ENCODE results near the gene CRABP2.

Gene CRABP2

DNA sequence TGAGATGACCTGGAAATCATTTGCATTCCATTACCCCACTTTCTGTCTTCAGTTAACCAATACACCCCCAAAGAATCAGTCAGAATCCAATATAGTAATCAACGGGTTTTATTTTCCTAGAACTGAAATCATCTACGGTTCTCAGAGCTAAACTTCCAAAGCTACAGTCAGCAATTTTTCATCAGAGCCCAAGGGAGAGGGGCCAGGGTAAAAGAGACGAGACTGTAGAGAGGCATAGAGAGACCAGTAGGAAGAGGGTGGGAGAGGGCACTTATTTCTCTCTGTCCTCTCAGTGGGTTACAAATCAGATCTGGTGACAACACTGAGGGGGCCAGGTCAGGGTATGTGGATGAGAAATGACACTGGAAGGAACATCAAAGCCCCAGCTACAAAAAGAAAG lies 36.6 kb upstream of the CRABP2 start:
- no peak overlapping the region for H3K4me3 ChIP-seq (ENCODE audit: low read depth, low read length)

DNA sequence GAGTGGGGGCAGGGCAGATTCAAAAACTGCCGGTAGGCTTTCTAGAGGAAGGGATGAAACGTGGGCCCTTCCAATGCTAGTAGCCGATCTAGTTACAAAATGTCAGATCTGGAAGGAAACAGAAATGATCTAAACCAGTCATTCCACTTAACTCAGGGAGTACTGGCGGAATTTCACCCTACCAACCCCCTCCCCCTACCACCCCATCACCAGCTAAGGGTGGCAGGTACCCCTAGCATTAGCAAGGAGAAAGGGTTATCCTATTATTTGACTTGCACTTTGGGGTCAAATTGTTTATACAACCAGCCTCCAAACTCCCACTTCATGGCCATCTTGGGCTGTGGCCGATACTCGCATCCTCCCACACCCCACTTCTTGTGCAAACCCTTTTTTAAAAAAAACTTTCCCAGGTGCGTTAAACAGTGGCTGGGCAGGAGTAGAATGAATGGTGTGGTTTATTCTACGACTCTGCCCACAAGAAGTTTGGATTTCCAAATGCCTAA lies 36.1 kb upstream of the CRABP2 start:
- H3K4me3 ChIP-seq (ENCODE audit: low read depth, low read length) = peak overlapping the region; percentile 20

- peak within 1 kb of the TSS; percentile 76 for H3K4me3 ChIP-seq (ENCODE audit: low read depth, low read length)
Observed at GRCh38 chr1:156740741-156741480, 35.5 kb upstream of the CRABP2 start, which contains the start of gene MRPL24. MRPL24 (minus strand) TSS chr1:156741088; CDS start chr1:156738704, 2,384 bp downstream.

- peak overlapping the region; percentile 76 for H3K4me3 ChIP-seq (ENCODE audit: low read depth, low read length)
Observed at GRCh38 chr1:156740237-156740740, 34.9 kb upstream of the CRABP2 start.

GRCh38 chr1:156738916-156739315 lies 33.5 kb upstream of the CRABP2 start:
- H3K4me3 ChIP-seq (ENCODE audit: low read depth, low read length) = no peak overlapping the region

- H3K4me3 ChIP-seq (ENCODE audit: low read depth, low read length) = no peak overlapping the region
Observed at GRCh38 chr1:156738407-156738806, 33.0 kb upstream of the CRABP2 start.

DNA sequence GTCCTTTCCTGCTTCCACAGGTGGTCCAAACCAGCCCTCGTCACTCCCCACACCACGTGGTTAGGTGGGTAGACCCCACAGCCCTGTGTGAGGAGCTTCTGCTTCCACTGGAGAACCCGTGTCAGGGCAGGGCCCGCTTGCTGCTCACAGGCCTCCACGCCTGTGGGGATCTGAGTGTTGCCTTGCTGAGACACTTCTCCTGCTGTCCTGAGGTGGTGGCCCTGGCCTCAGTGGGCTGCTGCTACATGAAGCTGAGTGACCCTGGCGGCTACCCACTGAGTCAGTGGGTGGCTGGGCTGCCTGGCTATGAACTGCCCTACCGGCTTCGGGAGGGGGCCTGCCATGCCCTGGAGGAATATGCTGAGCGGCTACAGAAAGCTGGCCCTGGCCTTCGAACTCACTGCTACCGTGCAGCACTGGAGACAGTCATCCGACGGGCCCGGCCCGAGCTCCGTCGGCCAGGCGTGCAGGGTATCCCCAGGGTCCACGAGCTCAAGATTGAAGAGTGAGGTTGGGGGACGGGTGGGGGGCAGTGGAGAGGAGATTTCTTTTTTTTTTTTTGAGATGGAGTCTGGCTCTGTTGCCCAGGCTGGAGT lies 28.7 kb upstream of the CRABP2 start:
- H3K4me3 ChIP-seq (ENCODE audit: low read depth, low read length) = no peak overlapping the region

DNA sequence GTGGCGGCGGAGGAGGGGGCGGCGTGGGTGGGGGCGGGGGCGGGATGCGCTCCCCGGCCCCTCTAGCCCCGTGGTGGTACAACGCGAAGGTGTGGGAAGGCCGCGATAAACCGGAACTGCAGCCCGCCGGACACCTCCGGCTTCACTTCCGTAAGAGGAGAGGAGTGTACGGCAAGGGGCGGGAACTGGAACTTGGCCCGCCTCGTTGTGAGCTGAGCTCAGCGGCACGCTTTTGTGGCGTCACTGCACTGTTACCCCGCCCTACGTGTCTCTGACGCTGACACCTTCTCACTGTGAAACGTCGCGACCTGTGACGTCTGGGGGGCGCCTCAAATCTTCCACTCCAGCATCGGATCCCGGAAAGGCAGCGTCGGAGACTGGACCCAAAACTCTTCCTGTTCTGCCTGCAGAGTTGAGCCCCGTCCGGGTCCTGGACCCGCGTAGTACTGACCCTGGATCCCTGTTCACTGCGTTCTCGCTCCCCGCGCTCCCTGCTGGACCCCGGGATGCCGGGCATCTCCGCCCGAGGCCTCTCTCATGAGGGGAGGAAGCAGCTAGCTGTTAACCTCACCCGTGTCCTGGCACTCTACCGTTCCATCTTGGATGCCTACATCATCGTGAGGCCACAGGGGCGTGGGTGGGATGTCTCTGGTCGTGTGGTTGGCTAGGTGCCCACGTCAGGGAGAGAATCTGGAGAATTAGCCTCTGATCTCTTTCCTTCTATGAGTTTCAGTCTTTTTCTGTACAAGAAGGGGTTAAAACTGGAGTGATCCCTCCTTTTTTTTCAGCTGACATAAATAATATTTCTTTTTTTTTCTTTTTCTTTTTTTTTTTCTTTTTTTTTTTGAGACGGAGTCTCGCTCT lies 23.4 kb upstream of the CRABP2 start, which contains the start of gene ISG20L2:
TSS of gene ISG20L2 (minus strand) at position 168 of the 864 bp plus-strand sequence. CDS start 1,114 bp downstream, outside the sequence.
- H3K4me3 ChIP-seq (ENCODE audit: low read depth, low read length) = peak within 1 kb of the TSS; percentile 100

DNA sequence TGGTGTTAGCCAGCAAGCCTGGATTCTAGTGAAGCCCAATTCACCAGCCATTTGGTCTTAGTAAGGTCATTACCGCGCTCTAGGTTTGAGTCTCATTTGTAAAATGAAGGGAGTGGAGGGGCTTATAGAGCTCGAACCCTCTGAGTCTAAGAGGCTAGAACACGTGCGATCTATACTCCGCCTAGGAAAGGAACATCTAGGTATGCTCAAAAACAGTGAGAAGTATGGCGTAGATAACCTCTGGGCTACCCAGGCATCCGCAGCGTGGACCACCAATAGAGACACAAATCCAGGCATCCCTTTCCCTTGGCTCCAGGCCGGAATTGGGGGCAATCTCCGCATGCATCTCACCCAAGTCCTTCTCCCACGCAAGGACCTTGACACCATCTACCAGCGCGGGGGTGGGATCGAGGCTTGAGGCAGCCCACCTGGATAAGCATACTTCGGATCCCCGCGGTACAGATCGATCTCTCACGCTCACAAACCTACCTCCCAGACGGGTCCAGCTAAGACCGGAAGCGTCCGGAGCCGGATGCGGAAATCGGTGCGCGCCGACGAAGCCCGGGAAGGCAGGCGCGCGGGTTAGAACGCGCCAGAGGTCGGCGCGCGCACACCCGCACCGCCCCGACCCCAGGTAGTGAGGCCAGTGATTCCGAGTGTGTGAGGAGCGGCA lies 22.7 kb upstream of the CRABP2 start, which contains the start of gene METTL25B:
TSS of gene METTL25B (plus strand) at position 544 of the 673 bp plus-strand sequence. CDS start 636 bp downstream, outside the sequence.
- H3K4me3 ChIP-seq (ENCODE audit: low read depth, low read length) = peak within 1 kb of the TSS; percentile 100

GRCh38 chr1:156727492-156727891 lies 22.1 kb upstream of the CRABP2 start:
- H3K4me3 ChIP-seq (ENCODE audit: low read depth, low read length) = peak overlapping the region; percentile 100

GRCh38 chr1:156726549-156727226 lies 21.3 kb upstream of the CRABP2 start:
- peak overlapping the region; percentile 2 for H3K4me3 ChIP-seq (ENCODE audit: low read depth, low read length)

GRCh38 chr1:156725683-156726280 lies 20.4 kb upstream of the CRABP2 start:
- H3K4me3 ChIP-seq (ENCODE audit: low read depth, low read length) = no peak overlapping the region

- H3K4me3 ChIP-seq (ENCODE audit: low read depth, low read length) = no peak overlapping the region
Observed at GRCh38 chr1:156721535-156721934, 16.2 kb upstream of the CRABP2 start.

- H3K4me3 ChIP-seq (ENCODE audit: low read depth, low read length) = no peak overlapping the region
Observed at GRCh38 chr1:156721131-156721530, 15.7 kb upstream of the CRABP2 start.

DNA sequence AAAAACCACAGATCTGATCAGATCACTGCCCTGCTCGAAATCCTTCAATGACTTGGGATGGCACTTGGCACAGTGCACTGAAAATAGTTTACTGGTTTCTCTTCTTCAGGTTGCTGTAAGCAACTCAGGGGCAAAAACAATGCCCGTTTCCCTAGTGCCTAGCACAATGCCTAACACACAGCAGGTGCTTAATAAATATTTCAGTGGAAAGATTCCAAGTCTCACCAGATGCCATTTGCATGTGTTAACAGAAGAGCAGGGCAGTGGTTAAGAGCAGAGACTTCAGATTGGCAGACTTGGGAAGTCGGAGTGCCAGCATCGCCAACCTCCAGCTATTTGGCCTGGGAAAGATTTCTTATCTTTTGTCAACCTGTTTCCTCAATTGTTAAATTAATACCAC lies 12.0 kb upstream of the CRABP2 start:
- no peak overlapping the region for H3K4me3 ChIP-seq (ENCODE audit: low read depth, low read length)

DNA sequence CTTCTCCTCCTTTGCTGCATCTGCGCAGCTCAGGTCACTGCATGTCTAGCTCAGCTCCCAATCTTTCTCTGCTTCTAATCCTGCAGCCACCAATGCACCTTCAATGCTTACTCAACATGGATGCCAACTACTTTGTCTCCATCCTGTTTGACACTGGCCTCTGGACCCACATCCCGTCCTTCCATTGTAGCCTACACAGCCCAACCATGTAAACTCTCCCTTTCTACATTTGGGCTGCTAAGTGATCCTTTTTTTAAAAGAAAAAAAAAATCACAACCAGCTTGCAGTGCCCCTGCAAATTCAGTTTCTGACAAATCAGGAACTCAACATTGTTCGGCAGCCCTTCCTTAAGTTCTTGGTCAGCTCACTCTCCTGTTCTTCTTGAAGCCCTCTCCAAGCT lies 9.4 kb upstream of the CRABP2 start:
- no peak overlapping the region for H3K4me3 ChIP-seq (ENCODE audit: low read depth, low read length)

GRCh38 chr1:156712626-156713025 lies 7.2 kb upstream of the CRABP2 start:
- no peak overlapping the region for H3K4me3 ChIP-seq (ENCODE audit: low read depth, low read length)

DNA sequence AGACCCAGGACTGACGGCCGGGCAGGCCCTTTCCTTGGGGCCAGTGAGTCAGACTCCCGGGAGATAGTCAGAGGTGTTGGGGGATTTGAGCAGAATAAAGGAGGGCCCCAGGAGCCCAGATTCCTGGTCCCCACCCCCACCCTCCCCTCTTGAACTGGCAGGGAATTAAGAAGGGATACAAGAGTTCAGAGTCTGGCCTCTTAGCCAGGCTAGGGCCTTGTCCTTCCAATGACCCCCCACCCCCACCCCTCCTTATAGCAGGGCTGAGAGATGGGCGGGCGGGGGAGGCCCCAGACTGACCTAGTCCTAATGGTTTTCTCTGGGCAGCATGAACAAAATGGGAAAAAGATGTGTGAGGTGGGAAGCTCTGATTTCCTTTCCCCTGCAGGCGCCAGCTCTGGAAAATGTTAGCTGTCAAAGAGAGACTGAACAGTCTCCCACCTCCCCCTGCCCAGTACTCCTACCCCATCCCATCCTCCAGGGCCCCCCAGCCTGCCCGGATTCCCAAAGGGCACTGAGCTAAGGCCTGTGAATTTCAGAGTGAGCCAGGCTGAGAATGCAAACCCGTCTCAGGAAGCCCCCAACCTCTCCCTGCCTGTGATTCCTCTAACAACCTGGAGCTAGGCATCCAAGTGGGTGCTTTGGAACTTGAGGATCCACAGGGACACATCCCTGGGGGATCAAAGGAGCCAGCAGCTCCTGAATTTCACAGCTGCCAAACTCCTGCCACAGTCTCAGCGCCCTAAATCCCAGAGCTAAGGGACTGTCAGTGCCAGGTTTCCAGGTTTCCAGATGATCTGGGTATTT lies 5.8 kb upstream of the CRABP2 start:
- H3K4me3 ChIP-seq (ENCODE audit: low read depth, low read length) = no peak overlapping the region
